GM21390 (cell line): ENCODE results near the gene PIKFYVE.
"Not testable (repeated sequence)": the region's sequence is repeated elsewhere in the genome, so short reads cannot be mapped to it uniquely, and the experiment has no call there.

ENCODE experiments used
- ATAC-seq: cut with Tn5 transposase; IDR thresholded peaks from one replicate; pipeline ENCODE4 v1.9.1; 2021; ENCODE audit not compliant: unreplicated experiment

PIKFYVE gene

GRCh38 chr2:208359632-208359986 lies 93.6 kb downstream of the PIKFYVE start:
- no peak for ATAC-seq

- ATAC-seq: no peak
Observed at GRCh38 chr2:208360259-208361076, 94.4 kb downstream of the PIKFYVE start.

DNA sequence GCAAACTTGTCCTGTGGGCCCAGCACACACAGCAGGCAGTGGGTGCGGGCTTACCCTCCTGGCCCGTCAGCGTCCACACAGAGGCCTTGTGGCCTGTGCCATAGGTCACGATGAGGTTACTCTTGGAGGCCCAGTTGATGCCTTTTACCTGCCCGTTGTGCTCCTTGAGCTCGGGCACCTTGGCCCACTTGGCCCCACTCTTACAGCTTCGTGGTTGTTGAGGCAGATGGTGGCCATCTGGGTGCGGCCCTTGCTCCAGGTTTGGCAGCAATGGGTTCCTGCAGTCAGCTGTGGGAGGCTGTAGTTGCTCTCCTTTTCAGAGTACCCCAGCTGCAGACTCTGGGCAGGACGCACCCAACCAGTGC lies 95.0 kb downstream of the PIKFYVE start:
- ATAC-seq: no peak

DNA sequence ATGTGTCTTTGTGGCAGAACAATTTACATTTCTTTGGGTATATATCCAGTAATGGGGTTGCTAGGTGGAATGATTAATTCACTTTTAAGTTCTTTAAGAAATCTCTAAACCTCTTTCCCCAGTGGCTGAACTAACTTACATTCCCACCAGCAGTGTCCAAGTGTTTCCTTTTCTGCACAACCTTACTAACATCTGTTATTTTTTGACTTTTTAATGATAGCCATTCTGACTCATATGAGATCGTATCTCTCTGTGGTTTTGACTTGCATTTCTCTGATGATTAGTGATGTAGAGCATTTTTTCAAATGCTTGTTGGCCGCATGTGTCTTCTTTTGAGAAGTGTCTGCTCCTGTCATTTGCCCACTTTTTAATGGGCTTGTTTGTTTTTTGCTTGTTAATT lies 97.4 kb downstream of the PIKFYVE start:
- peak; percentile 50 for ATAC-seq

- ATAC-seq: peak; percentile 64
Observed at GRCh38 chr2:208366215-208367127, 100.4 kb downstream of the PIKFYVE start.

DNA sequence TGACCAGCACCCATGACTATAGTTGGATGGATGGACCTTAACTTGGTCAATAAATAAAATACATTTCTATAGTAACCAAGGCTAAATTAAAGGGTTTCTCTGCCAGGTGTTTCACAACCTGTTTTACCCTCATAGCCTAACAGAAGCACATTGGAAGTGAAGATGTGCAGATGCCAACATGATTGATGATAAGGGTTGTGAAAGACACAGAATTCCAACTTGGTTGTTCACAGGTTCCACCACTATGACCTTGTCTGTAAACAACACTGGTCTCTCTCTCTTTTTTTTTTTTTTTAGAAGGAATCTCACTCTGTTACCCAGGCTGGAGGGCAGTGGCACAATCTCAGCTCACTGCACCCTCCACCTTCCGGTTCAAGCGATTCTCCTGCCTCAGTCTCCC lies 103.0 kb downstream of the PIKFYVE start:
- no peak for ATAC-seq

DNA sequence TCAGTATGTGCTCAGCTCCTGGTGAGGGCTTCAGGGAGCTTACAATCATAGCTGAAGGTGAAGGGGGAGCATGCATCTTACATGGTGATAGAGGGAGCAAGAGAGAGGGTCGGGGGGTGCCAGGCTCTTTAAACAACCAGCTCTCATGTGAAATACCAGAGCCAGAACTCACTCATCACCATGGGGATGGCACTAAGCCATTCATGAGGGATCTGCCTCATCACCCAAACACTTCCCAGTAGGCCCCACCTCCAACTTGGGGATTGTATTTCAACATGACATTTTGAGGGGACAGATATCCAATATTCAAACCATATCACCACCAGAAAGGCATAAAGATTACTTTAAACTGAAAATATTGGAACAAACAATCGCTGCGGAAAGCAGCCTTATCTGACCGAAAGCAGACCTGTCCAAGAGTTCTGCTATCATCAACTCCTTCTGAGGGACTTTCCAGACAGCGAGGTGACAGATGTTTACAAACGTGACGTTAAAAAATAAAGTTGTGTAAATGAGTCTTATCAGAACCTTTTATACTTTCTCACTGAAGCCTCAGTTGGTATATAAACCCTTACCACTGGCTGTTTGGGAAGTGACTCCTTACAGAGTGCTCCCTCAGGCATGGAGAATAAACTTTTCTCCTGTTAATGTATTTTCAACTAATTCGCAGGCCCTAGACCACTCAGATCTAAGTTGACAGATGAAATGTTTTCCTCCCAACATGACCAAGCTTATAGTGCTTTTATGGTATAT lies 105.0 kb downstream of the PIKFYVE start:
- ATAC-seq: no peak

GRCh38 chr2:208371634-208371935 lies 105.5 kb downstream of the PIKFYVE start:
- no peak for ATAC-seq

DNA sequence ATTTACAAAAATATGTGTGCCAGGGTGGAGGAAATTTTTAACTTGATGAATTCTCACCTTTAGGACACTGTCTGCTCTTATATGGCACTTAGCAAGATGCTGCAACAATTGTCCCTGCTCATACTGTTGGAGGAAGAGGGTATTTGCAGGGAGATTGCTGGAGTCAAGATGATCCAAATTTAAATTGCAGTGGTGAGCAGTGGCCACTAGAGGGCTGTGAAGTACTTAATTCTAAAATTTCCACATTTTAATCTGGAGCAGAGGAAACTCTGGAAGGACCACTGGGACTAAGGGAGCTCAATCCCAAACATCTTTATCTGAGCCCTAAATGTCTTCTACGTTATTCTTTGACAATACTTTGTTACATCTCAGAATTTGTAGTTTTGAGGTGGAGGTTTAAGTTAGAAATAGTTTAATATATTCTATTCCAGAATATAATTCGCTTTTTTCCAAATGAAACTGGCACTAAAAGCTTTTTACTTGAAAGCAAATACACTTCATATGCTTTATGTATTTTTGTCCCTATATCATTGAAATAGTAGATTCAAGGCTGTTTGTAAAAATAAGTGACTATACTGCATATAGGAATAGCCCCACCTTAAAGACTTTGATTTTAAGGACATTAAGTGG lies 107.5 kb downstream of the PIKFYVE start:
- no peak for ATAC-seq

GRCh38 chr2:208375491-208376068 lies 109.5 kb downstream of the PIKFYVE start:
- ATAC-seq: no peak

- ATAC-seq: not testable (repeated sequence)
Observed at GRCh38 chr2:208377344-208377860, 111.3 kb downstream of the PIKFYVE start.

GRCh38 chr2:208379192-208379591 lies 113.1 kb downstream of the PIKFYVE start:
- no peak for ATAC-seq

GRCh38 chr2:208384637-208385036 lies 118.6 kb downstream of the PIKFYVE start:
- no peak for ATAC-seq

- ATAC-seq: no peak
Observed at GRCh38 chr2:208386541-208386940, 120.5 kb downstream of the PIKFYVE start.

- no peak for ATAC-seq
Observed at GRCh38 chr2:208389940-208390339, 123.9 kb downstream of the PIKFYVE start.

DNA sequence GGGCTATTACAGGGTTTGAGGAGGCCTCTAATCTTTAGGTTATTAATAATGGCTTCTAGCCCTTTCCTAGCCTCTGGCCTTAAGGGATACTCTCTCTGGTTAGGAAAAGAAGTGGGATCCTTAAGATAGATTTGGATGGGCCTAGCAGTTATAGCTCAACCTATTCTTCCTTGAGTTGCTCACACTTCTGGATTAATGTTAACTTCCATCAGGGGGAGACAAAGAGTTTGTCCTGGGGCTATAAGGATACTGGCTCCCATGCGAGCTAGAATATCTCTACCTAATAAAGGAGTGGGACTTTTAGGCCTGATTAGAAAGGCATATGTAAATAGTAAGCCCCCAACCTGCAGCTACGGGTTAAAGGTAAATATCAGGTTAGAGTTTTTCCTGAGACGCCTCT lies 126.2 kb downstream of the PIKFYVE start:
- ATAC-seq: no peak

GRCh38 chr2:208396796-208397195 lies 130.7 kb downstream of the PIKFYVE start:
- ATAC-seq: not testable (repeated sequence)

DNA sequence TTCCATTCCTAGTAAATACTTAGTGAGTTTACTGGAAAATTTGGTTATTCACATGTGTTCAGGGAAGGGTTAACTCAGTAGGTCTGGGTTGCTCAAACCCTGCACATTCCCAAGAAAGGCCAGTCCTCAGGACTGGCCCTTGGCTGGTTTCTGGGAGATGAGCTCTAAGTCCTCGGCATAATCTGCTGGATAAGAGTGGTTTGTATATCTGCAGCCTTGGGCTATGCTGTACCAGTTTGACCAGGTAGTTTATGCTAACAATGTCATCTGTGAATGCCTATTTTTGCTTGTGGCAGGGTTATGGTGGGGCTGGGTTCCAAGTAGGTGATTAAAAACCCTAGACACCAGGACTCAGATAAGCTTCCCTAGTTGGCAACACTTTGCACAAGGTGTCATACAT lies 133.1 kb downstream of the PIKFYVE start:
- no peak for ATAC-seq

DNA sequence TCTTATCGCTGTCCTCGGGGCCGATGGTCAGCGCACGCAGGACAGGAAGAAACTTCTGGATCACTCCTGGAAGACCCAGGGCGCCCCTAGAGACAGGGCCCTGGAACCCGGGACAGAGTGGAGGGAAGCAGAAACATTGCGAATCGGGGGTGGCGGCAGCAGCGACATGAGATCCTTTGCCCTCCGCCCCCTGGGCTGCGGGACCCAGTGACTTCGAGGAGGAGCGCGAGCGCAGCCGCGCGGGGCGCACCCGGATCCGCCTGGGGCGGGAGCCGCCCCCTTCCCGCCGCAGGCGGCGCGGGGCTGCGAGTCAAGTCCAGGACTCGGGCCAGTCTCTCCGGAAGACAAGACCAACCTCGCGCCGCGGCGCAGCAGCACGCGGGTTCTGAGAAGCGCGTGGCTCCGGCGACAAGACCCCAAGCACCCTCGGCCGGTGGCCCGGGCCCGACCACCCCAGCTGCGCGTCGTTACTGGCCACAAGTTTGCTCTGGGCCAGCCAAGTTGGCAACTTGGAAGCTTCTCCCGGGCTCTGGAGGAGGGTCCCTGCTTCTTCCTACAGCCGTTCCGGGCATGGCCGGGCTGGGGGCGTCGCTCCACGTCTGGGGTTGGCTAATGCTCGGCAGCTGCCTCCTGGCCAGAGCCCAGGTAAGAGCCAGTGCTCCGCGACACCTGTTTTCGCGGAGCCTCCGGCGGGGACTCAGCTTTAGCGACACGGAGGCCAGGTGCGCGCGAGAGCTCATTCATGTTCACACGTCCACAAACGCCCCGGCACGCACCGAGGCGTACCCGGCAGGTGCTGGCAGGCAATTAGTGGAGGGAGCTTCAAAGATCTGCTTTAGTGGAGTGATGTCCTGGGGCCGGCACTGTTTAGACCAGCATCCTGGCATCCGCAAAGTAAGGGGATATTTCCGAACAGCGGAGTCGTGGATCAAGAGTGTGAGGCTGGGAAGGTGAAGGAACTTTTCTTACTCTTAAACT lies 140.7 kb downstream of the PIKFYVE start, which contains the start of gene PTH2R:
Gene PTH2R (plus strand): TSS at position 319 of the 978 bp plus-strand sequence. CDS start 252 bp downstream, at position 571.
- ATAC-seq: no peak
